Non-pigmented ciliary epithelial cell (primary cell): ENCODE measurements around the gene DCN.

ENCODE experiments used
- DNase-seq: peaks from one replicate; pipeline ENCODE4 v3.0.0-alpha.2; 2010; ENCODE audit warnings: low read depth

DCN gene

GRCh38 chr12:91100906-91101305 is 81.7 kb downstream of the DCN start:
- DNase-seq: peak; percentile 36

- DNase-seq: no peak
Measured at GRCh38 chr12:91099836-91100235, 82.8 kb downstream of the DCN start.

GRCh38 chr12:91099341-91099740 is 83.3 kb downstream of the DCN start:
- no peak for DNase-seq

GRCh38 chr12:91098941-91099340 is 83.7 kb downstream of the DCN start:
- DNase-seq: peak; percentile 92

- DNase-seq: no peak
Measured at GRCh38 chr12:91098461-91098860, 84.2 kb downstream of the DCN start.

- DNase-seq: no peak
Measured at GRCh38 chr12:91094957-91095356, 87.7 kb downstream of the DCN start.

- DNase-seq: no peak
Measured at GRCh38 chr12:91094032-91094662, 88.5 kb downstream of the DCN start.

GRCh38 chr12:91093341-91093740 is 89.3 kb downstream of the DCN start:
- DNase-seq: no peak

- DNase-seq: no peak
Measured at GRCh38 chr12:91091916-91092715, 90.5 kb downstream of the DCN start.
